ENCODE results near the gene ABCG1.
A peak's percentile ranks its signal among the peaks of the same experiment; 100 is the strongest.

The ABCG1 gene

DNA sequence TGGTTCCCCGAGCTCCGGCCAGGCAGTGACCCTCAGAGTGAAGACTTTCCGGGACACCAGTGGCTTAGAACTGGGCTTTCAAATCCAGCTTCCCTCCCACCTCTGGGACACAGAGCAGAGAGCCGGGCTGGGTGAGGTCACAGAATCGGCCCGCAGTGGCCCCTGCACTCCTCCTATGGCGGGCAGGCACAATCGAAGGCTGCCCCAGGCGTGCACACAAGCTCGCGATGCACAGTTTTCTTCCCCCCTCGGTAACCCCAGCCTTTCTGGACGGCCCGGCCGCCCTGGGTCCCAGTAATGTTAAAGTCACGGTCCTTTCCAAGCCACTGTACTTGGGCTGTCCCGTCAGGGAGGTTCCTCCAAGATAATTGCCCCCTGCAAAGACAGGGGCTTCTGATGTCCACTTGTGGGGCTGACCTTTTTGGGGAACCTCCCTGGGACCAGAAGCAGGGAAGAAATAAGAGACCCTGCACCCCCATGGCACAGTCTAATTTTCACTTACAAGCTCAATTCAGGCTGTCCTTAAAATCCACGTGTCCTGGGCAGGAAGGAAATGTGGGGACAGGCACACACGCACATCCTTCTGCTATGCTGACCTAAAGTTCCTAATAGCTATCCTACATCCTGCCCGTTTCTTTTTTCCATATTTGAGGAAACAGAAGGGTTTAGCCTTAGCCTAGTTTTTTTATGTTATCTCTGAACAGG lies 82.6 kb downstream of the ABCG1 start:
- DNase-seq: no peak

GRCh38 chr21:42302076-42302650 lies 83.2 kb downstream of the ABCG1 start:
- DNase-seq: no peak
- TF ChIP-seq GATA1 (IDR thresholded peaks at IDR 0.05; ENCODE audit: low read depth, low read length) (no peak), POLR2A (IDR thresholded peaks at IDR 0.05; ENCODE audit: low read length) (no peak)

More for the DNA sequence above, 82.6 kb downstream of the ABCG1 start:
- TF ChIP-seq POLR2A (IDR thresholded peaks at IDR 0.05; ENCODE audit: low read length) (no peak), GATA1 (IDR thresholded peaks at IDR 0.05; ENCODE audit: low read depth, low read length) (no peak)

GRCh38 chr21:42302794-42303193 lies 83.9 kb downstream of the ABCG1 start:
- TF ChIP-seq GATA1 (IDR thresholded peaks at IDR 0.05; ENCODE audit: low read depth, low read length) (no peak), POLR2A (IDR thresholded peaks at IDR 0.05; ENCODE audit: low read length) (no peak)
- no peak for DNase-seq

GRCh38 chr21:42303443-42303842 lies 84.5 kb downstream of the ABCG1 start:
- TF ChIP-seq POLR2A (IDR thresholded peaks at IDR 0.05; ENCODE audit: low read length): no peak
- TF ChIP-seq GATA1 (IDR thresholded peaks at IDR 0.05; ENCODE audit: low read depth, low read length): no peak
- DNase-seq: no peak

DNA sequence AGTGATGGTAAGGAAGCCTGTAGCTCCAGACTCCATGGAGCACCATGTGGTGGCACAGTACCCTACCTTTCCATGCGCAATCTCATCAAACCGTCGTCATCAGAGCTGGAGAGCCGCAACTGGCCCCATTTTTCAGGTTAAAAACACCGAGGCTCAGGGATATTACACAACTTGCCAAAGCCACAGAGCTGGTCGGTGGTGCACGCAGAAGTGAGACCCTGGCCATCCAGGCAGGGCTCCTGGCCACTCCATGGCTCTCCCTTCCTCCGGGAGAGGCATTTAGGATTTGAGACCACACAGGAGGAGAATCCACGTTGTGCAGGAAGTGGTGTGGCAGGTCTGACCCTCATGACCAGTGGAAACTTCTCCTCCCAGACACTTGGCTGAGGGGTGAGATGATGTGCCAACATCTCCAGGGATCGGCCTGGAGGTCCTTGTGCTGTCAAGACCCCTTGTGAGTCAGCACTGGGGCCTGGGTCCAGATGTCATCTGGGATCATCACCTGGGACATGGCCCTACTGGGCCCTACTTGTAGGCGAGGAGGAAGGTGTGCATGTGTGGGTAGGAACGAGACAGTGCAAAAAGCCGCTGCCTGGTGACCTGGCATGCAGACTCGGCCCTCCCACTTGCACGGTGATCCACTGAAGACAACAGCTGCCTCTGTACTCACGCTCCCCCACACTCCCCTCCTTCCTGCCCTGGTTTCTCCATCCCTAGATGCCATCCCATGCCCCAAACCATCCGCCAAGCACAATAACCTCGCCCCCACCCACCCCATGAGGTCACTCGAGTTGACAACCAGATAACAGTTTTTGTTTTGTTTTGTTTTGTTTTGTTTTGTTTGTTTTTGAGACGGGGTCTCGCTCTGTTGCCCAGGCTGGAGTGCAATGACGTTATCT lies 85.9 kb downstream of the ABCG1 start:
- TF ChIP-seq GATA1 (IDR thresholded peaks at IDR 0.05; ENCODE audit: low read depth, low read length) (no peak), POLR2A (IDR thresholded peaks at IDR 0.05; ENCODE audit: low read length) (no peak)
- no peak for DNase-seq

- no peak for DNase-seq
- TF ChIP-seq GATA1 (IDR thresholded peaks at IDR 0.05; ENCODE audit: low read depth, low read length) (no peak), POLR2A (IDR thresholded peaks at IDR 0.05; ENCODE audit: low read length) (no peak)
These were observed 86.8 kb downstream of the ABCG1 start for GRCh38 chr21:42305707-42306147.

- no peak for DNase-seq
- TF ChIP-seq POLR2A (IDR thresholded peaks at IDR 0.05; ENCODE audit: low read length): no peak
- no peak for TF ChIP-seq GATA1 (IDR thresholded peaks at IDR 0.05; ENCODE audit: low read depth, low read length)
These were observed 87.6 kb downstream of the ABCG1 start for GRCh38 chr21:42306366-42307035.

DNA sequence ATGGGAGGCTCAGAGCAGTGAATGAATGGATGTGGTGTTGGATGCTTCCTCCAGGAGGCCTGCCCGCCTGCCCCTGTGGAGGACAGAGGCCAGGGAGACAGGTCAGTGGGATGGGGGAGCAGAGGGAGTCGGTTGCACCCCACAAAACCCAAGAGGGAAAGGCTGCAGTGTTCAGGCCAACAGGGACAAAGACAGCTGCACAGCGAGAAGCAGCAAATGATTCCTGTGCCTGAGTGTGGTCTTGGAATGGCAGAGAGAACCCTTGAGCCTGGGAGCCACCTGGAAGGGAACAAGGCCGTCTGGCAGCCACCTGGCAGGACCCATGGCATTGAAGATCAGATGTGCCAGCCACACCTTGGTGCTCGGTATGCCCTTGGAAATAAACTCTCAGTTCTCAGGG lies 88.2 kb downstream of the ABCG1 start:
- DNase-seq: no peak
- no peak for TF ChIP-seq POLR2A (IDR thresholded peaks at IDR 0.05; ENCODE audit: low read length)
- no peak for TF ChIP-seq GATA1 (IDR thresholded peaks at IDR 0.05; ENCODE audit: low read depth, low read length)

DNA sequence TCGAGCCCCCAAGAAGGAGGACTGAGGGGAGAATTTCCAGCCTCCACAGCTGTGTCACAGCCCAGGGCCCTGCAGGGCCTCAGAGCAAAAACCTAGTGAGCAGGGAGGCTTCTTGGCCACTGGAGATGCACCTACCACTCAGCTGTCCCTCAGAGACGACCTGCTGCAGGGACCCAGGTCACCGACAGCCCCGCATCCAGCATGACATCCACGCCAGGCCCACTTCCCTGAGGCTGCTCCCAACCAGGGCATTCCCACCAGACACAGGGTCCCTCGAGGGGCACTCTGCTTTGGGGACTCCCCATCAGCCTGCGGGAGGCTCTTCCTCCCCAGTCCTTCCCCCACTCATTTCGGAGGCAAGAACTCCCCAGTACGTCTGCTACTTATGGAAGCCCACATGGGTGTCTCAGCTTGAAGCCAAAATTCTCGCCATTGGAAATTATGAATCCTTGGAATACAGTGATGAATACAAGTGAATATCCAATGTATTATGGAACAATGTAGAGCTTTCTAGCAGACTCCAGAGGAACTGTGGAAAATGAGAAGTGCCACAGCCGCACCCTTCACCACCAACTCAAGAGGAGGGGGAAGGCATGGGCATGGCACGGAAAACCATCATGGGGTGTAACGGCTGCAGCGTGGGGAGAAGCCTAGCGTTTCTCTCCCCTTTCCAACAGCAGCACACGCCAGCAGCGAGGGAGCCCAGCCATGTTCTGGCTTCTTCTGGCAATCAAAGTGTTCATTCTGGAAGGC lies 89.4 kb downstream of the ABCG1 start:
- DNase-seq: no peak

GRCh38 chr21:42308914-42309752 lies 90.2 kb downstream of the ABCG1 start:
- TF ChIP-seq GATA1 (IDR thresholded peaks at IDR 0.05; ENCODE audit: low read depth, low read length) (no peak), POLR2A (IDR thresholded peaks at IDR 0.05; ENCODE audit: low read length) (no peak)
- DNase-seq: no peak

More for the DNA sequence above, 89.4 kb downstream of the ABCG1 start:
- TF ChIP-seq POLR2A (IDR thresholded peaks at IDR 0.05; ENCODE audit: low read length) (no peak), GATA1 (IDR thresholded peaks at IDR 0.05; ENCODE audit: low read depth, low read length) (no peak)

- TF ChIP-seq GATA1 (IDR thresholded peaks at IDR 0.05; ENCODE audit: low read depth, low read length): no peak
- TF ChIP-seq POLR2A (IDR thresholded peaks at IDR 0.05; ENCODE audit: low read length): no peak
- peak; percentile 41 to 62 for DNase-seq
These were observed 90.8 kb downstream of the ABCG1 start for GRCh38 chr21:42309753-42310213.

DNA sequence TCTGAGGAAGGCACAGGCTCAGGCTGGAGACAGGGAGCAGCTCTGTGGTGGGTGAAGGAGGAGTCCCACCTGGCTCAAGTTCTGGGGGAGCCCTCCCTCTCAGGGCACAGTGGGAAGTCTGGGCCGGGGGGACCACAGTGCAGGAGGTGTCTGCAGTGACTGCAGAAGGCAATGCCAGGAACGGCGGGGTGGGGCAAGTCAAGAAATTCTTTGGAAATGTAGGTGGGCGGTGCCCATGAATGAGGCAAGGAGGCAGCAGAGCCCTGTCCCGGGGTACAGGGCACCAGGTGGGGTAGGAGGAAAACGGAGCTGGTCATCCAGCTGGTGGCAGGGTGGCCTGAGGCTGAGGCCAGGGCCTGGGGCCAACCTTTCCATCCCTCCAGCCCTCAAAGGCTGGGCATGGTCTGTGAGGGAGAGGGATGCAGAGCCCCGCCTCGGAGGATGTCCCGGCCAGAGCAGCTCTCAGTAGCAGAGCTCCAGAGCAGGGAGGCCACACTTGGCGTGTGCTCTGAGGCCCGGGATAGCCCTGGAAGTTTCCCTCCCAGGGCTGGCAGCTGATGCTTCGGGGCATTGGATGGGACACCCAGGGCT lies 91.6 kb downstream of the ABCG1 start:
- DNase-seq: no peak
- TF ChIP-seq POLR2A (IDR thresholded peaks at IDR 0.05; ENCODE audit: low read length) (no peak), GATA1 (IDR thresholded peaks at IDR 0.05; ENCODE audit: low read depth, low read length) (no peak)
